ENCODE measurements around the gene BTNL9. TPM values are rescaled to one million over a fixed set of nuclear protein-coding genes. Genes with fewer than 3 reads are reported as not detected.
"Not testable (repeated sequence)": the region's sequence is repeated elsewhere in the genome, so short reads cannot be mapped to it uniquely, and the experiment has no call there.

Gene BTNL9
- total RNA-seq, 1 donor: under 0.01 TPM

DNA sequence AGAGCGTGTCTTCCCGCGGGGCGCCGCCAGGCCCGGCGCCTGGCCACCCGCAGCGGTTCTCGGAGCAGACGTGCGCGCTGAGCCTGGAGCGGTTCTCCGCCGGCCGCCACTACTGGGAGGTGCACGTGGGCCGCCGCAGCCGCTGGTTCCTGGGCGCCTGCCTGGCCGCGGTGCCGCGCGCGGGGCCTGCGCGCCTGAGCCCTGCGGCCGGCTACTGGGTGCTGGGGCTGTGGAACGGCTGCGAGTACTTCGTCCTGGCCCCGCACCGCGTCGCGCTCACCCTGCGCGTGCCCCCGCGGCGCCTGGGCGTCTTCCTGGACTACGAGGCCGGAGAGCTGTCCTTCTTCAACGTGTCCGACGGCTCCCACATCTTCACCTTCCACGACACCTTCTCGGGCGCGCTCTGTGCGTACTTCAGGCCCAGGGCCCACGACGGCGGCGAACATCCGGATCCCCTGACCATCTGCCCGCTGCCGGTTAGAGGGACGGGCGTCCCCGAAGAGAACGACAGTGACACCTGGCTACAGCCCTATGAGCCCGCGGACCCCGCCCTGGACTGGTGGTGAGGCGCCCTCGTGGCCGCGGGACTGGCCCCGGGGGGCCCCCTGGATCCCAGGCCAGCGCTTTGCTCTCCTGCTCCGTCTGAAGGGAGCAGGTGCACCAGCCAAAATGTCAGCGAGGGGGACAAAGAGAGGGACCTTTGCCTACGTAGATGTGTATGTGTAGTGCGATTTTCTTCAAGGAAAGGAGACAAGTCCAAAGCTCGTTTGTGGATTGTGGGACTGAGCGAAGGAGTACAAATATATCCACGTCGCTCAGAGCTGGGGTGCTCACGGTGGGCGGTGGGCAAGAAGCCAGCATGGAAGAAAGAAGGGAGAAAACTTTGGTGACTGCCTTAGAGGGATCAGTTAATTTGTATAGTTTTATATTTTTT is 19.5 kb downstream of the BTNL9 start:
- no peak for DNase-seq (ENCODE audit: low read depth in 2 of 3, low spot score in 2 of 3)

GRCh38 chr5:181060231-181060590 is 20.1 kb downstream of the BTNL9 start:
- no peak for DNase-seq (ENCODE audit: low read depth in 2 of 3, low spot score in 2 of 3)

DNA sequence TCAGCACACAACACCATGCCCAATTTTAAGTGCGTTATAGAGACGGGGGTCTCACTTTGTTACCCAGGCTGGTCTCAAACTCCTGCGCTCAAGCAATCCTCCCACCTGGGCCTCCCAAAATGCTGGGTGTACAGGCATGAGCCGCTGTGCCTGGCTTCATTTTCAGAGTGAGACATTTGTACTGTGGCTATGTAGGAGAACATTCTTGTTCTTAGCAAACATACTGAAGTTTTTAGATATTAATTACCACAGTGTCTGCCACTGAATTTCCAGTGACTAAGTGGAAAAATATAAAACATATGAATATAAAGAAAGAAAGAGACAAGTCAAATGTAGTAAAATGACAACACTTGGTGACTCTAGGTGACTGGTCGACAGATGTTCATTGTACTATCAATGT is 20.9 kb downstream of the BTNL9 start:
- no peak for DNase-seq (ENCODE audit: low read depth in 2 of 3, low spot score in 2 of 3)

- DNase-seq (ENCODE audit: low read depth in 2 of 3, low spot score in 2 of 3): no peak
Observed at GRCh38 chr5:181061645-181062044, 21.6 kb downstream of the BTNL9 start.

GRCh38 chr5:181062631-181063030 is 22.6 kb downstream of the BTNL9 start:
- no peak for DNase-seq (ENCODE audit: low read depth in 2 of 3, low spot score in 2 of 3)

DNA sequence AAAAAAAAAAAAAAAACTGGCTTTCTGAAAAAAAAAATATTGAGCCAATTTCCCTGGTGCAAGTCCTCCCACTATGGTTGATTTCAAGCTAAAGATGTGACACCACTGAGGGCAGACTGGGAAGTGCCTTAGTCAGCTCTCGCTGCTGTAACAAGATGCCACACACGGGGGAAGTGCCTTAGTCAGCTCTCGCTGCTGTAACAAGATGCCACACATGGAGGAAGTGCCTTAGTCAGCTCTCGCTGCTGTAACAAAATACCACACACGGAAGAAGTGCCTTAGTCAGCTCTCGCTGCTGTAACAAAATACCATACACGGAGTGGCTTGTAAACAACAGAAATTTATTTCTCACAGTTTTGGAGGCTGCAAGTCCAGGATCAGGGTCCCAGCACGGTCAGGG is 23.4 kb downstream of the BTNL9 start:
- DNase-seq (ENCODE audit: low read depth in 2 of 3, low spot score in 2 of 3): no peak

GRCh38 chr5:181064987-181065386 is 24.9 kb downstream of the BTNL9 start:
- no peak for DNase-seq (ENCODE audit: low read depth in 2 of 3, low spot score in 2 of 3)

DNA sequence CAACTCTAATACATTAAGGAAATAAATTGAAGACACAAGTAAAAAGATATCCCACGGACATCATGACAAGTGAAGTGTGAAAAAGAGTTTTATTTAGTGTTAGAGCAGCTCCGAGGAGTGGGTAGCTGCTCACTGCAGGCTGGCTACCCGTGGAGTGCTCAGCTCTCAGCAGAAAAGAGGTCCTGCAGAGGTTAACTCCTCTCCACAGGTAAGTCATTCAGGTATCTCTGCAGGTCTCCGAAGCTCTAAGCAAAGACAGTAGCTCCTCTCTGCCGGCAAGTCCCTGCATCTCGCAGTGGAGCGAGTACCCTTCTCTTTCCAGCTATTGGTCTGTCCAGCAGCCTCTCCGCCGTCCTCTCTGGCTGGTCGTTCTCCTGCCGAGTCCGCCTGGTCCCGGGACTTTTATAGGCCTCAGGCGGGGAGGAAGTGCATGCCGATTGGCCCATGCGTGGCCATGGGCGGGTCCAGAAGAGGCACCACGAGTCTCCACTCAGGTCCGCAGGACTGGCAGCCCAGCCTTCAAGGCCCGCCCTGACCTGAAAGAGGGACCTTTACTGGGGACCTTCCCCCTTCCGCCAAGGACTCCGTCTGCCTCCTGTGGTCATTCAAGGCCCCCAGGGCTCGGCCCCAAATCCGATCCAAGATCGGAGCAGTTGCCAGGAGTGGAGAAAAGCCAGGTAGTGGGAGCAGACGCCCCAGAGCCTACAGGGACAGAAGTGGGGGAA is 29.9 kb downstream of the BTNL9 start:
- no peak for DNase-seq (ENCODE audit: low read depth in 2 of 3, low spot score in 2 of 3)

DNA sequence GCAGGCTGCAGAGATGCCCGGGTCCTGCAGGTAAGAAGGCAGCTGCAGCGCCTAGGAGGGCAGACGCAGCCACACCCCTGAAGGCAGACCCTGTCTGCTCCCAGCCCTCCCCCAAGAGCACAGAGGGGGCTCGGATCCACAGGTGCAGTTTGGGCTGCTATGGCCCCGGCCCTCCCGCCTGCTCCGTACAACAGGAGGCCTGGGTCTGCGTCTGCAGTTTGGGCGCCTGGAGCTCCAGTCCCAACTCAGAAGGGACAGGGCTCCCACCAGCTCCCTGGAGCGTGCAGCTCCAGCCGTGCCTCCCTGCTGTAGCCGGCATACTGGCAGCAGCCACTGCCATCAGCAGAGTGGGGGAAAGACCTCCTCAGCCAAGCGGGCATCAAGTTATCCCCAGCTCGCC is 30.5 kb downstream of the BTNL9 start:
- DNase-seq (ENCODE audit: low read depth in 2 of 3, low spot score in 2 of 3): no peak

DNA sequence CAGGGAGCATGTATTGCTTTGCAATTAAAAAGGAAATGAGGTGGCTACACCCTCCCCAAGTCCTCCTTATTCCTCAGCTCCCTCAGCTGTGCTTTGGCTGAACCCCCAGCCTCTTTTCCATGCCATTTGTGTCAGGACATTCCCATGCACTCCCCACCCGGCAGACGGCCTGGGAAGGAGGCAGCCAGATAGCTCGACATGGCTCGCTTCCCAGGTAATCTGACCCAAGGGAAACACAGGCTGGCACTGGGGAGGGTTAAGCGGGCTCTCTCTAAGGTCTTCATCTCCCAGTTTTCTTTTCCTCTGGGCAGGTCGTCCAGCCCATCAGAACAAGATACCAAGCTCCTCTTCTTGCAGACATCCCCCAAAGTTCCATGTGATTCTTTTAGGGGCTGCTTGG is 31.2 kb downstream of the BTNL9 start:
- DNase-seq (ENCODE audit: low read depth in 2 of 3, low spot score in 2 of 3): no peak

- no peak for DNase-seq (ENCODE audit: low read depth in 2 of 3, low spot score in 2 of 3)
Observed at GRCh38 chr5:181076920-181077319, 36.9 kb downstream of the BTNL9 start.

DNA sequence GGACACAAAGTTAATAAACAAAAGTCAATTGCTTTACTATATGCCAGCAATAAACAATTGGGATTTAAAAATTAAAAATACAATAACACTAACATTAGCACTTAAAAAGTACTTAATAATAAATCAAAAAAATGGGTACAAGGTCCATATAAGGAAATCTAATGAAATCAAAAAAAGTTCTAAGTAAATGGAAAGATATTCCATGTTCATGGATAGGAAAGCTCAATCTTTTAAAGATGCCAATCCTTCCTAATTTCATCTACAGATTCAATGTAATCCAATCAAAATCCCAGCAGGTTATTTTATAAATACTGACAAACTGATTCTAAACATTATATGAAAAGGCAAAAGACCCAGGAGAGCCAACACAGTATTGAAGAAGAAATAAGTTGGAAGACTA is 41.9 kb downstream of the BTNL9 start:
- DNase-seq (ENCODE audit: low read depth in 2 of 3, low spot score in 2 of 3): no peak

DNA sequence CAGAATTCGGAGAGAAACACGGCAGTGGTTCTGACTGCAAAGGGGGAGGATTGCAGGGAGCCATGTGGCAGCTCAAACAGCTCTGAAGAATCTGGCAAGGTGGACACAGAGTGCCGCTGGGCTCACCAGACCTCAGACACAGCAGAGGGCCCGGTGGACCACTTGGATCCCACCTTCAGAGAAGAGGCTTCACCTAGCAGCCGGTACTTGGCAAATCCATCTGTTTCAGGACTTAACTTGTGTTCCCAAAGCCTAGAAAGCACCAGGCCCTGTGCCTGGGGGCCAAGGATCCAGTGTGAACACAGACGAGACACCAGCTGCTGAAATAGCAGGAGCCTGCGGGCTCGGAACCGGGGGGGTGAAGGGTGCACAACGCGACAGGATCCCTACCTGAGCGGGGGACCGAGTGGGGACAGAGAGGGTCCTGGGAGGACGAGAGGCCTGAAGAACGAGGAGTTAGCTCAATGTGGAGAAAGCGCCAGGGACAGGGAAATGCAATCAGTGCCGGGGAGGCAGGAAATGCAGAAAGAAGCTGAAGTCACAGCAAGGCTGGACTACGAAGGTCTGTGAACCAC is 44.6 kb downstream of the BTNL9 start:
- DNase-seq (ENCODE audit: low read depth in 2 of 3, low spot score in 2 of 3): no peak

DNA sequence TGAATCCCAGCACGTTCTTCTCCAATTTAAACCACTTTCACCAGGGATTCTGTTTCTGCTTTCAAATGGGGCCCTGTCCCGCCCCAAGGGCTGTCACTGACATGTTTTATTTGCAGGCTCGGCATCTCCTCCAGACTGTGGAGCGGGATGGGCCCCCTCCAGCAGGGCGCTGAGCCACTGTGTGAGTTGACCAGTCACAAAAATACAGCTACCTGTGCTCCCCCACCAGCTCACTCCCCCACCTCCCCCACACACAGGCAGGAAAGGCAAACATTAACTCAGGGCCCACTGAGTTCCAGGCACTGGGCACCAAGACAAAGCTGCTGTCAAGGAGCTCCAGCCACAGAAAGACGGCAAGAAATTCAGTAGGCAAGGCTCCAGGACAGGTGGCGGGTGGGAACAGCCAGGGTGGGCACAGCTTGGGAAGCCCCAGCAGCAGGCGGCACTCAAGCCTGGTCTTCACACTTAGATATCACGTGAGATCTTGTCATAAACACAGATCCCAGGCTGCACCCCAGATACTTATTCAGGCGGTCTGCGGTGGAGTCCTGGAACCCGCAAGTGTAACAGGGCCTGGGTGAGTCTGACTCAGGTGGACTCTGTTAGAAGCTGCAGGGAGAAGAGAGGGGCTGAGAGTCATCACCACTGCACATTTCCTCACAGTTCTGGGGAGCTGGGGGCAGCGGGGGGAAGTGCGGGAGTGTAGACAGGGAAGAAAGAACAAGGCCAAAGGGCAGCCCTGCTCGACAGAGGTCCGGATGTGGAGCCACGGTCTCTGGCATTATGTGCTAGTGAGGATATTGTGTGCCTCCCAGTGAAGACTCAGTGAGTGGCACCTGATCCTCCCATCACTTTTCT is 46.2 kb downstream of the BTNL9 start:
- DNase-seq (ENCODE audit: low read depth in 2 of 3, low spot score in 2 of 3): no peak

GRCh38 chr5:181086884-181087205 is 46.8 kb downstream of the BTNL9 start:
- no peak for DNase-seq (ENCODE audit: low read depth in 2 of 3, low spot score in 2 of 3)

DNA sequence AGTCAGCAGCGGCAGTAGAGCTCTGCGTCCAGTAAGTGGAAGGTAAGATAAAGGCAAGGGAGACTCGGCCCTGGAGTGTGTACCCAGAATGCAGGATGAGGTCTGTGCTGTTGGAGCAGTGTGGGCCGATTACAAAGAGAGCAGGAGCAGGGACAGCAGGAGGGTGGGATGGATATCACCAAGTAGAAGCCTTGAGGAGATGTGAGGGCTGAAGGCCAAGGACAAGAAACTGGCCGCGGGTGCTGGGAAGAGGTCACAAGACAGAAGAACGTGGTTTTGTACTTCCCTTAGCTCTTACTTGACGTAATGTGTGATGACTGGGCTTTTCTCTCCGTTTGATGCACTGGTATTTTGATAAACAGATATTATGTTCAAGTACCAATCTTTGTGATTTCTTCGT is 47.2 kb downstream of the BTNL9 start:
- DNase-seq (ENCODE audit: low read depth in 2 of 3, low spot score in 2 of 3): peak in 1 of 3 donors; percentile 5

GRCh38 chr5:181088289-181088688 is 48.2 kb downstream of the BTNL9 start:
- peak in 1 of 3 donors; percentile 22 for DNase-seq (ENCODE audit: low read depth in 2 of 3, low spot score in 2 of 3)

GRCh38 chr5:181092428-181092827 is 52.4 kb downstream of the BTNL9 start:
- DNase-seq (ENCODE audit: low read depth in 2 of 3, low spot score in 2 of 3): no peak

GRCh38 chr5:181095162-181095561 is 55.1 kb downstream of the BTNL9 start:
- not testable (repeated sequence) for DNase-seq (ENCODE audit: low read depth in 2 of 3, low spot score in 2 of 3)

- not testable (repeated sequence) for DNase-seq (ENCODE audit: low read depth in 2 of 3, low spot score in 2 of 3)
Observed at GRCh38 chr5:181096721-181097382, 56.8 kb downstream of the BTNL9 start.
